Sigmoid colon (tissue), 4 donors: ENCODE results near the gene CD55.

Experiments
- CTCF ChIP-seq, 4 experiments: fragments of 450-650 bp in 3 of 4; fragments of 200-600 bp in 1 of 4; IDR thresholded peaks; one replicate each; pipeline ENCODE4 v1.5.1; 2016 to 2019; ENCODE audit warnings: antibody characterized with exemption in 4 of 4, mild to moderate bottlenecking in 3 of 4, moderate library complexity in 2 of 4
- EP300 ChIP-seq, 4 donors: sonication (generic); formaldehyde crosslinking; IDR thresholded peaks; one replicate each; pipeline ENCODE4 v1.6.1; 2017; ENCODE audit warnings: antibody characterized with exemption in 4 of 4
- POLR2A ChIP-seq, 2 donors: fragments of 450-650 bp; IDR thresholded peaks; one replicate each; pipeline ENCODE4 v1.6.1; 2016; ENCODE audit warnings: antibody characterized with exemption in 2 of 2, mild to moderate bottlenecking in 2 of 2, moderate library complexity in 2 of 2
- POLR2AphosphoS5 ChIP-seq, 4 donors: sonication (generic); formaldehyde crosslinking; IDR thresholded peaks; one replicate each; pipeline ENCODE4 v1.6.1; 2017; ENCODE audit warnings: antibody characterized with exemption in 4 of 4

- no peak for TF ChIP-seq POLR2A (IDR thresholded peaks at IDR 0.05)
- TF ChIP-seq CTCF (IDR thresholded peaks at IDR 0.05), result no peak
- no peak for TF ChIP-seq POLR2AphosphoS5 (IDR thresholded peaks at IDR 0.05)
- no peak for TF ChIP-seq EP300 (IDR thresholded peaks at IDR 0.05)
These were observed 29.8 kb upstream of the CD55 start for GRCh38 chr1:207291723-207292122.
